HepG2 (cell line): Measurements from ENCODE around the gene MIF4GD. TPM values are rescaled to one million over a fixed set of nuclear protein-coding genes. Genes with fewer than 3 reads are reported as not detected.

Source experiments
- GATAD2A ChIP-seq: IDR thresholded peaks from 2 replicates; pipeline ENCODE4 v1.6.1; 2016
- MATR3 ChIP-seq: sonication (generic); formaldehyde crosslinking; IDR thresholded peaks from 2 replicates; pipeline ENCODE4 v1.4.0; 2020; ENCODE audit warnings: missing genetic modification reagents
- MZF1 ChIP-seq: sonication (generic); formaldehyde crosslinking; IDR thresholded peaks from 2 replicates; pipeline ENCODE4 v1.8.1; 2023; ENCODE audit warnings: mild to moderate bottlenecking, missing genetic modification reagents, borderline replicate concordance
- NKX3-1 ChIP-seq: sonication (generic); formaldehyde crosslinking; IDR thresholded peaks from 2 replicates; pipeline ENCODE4 v1.5.0; 2020; ENCODE audit warnings: missing genetic modification reagents
- NR2C2 ChIP-seq: sonication (generic); formaldehyde crosslinking; IDR thresholded peaks from 2 replicates; pipeline ENCODE4 v1.4.0; 2020; ENCODE audit warnings: missing genetic modification reagents, mild to moderate bottlenecking, moderate library complexity, borderline replicate concordance
- REPIN1 ChIP-seq: sonication (generic); formaldehyde crosslinking; IDR thresholded peaks from 2 replicates; pipeline ENCODE4 v1.8.0; 2022; ENCODE audit warnings: missing genetic modification reagents, low read depth, mild to moderate bottlenecking, borderline replicate concordance
- TBL1XR1 ChIP-seq: fragments of 150-350 bp; IDR thresholded peaks from 2 replicates; pipeline ENCODE4 v1.6.1; 2014; ENCODE audit warnings: borderline replicate concordance, low read length; ENCODE audit not compliant: partially characterized antibody
- TOE1 ChIP-seq: sonication (generic); formaldehyde crosslinking; IDR thresholded peaks from 2 replicates; pipeline ENCODE4 v1.4.0; 2020; ENCODE audit warnings: mild to moderate bottlenecking, missing genetic modification reagents
- ZNF17 ChIP-seq: sonication (generic); formaldehyde crosslinking; IDR thresholded peaks from 2 replicates; pipeline ENCODE4 v1.5.0; 2020; ENCODE audit warnings: mild to moderate bottlenecking, missing genetic modification reagents
- ZNF232 ChIP-seq: sonication (generic); formaldehyde crosslinking; IDR thresholded peaks from 2 replicates; pipeline ENCODE4 v1.4.0; 2020; ENCODE audit warnings: missing genetic modification reagents, borderline replicate concordance
- ZNF234 ChIP-seq: sonication (generic); formaldehyde crosslinking; conservative IDR thresholded peaks from 2 replicates; pipeline ENCODE4 v1.5.1; 2020; ENCODE audit warnings: mild to moderate bottlenecking, missing genetic modification reagents
- ZNF496 ChIP-seq: sonication (generic); formaldehyde crosslinking; IDR thresholded peaks from 2 replicates; pipeline ENCODE4 v1.8.1; 2023; ENCODE audit warnings: mild to moderate bottlenecking, moderate library complexity, missing genetic modification reagents; ENCODE audit not compliant: insufficient replicate concordance
- ZNF557 ChIP-seq: sonication (generic); formaldehyde crosslinking; IDR thresholded peaks from 2 replicates; pipeline ENCODE4 v1.4.0; 2020; ENCODE audit warnings: missing genetic modification reagents
- ZNF567 ChIP-seq: sonication (generic); formaldehyde crosslinking; IDR thresholded peaks from 2 replicates; pipeline ENCODE4 v1.8.1; 2023; ENCODE audit warnings: mild to moderate bottlenecking, missing genetic modification reagents, borderline replicate concordance
- ZNF891 ChIP-seq: sonication (generic); formaldehyde crosslinking; IDR thresholded peaks from 2 replicates; pipeline ENCODE4 v1.5.0; 2020; ENCODE audit warnings: mild to moderate bottlenecking, missing genetic modification reagents
- polyA plus RNA-seq, 8 experiments: library from polyadenylated mRNA; depleted of rRNA in 3 of 8; stranded (reverse) in 7 of 8; unstranded in 1 of 8; fragments of >200 nt; fragmentation: Illumina TruSeq in 4 of 8; extraction: Trizol in 4 of 8; gene quantifications; 2 replicates each; pipeline versions ENCODE4 v1.2.1 to v1.2.3, GENCODE V29; 2011 to 2016; ENCODE audit warnings: low read depth in 4 of 8, missing spikeins in 1 of 8, mixed read lengths in 1 of 8; ENCODE audit not compliant: insufficient read depth in 1 of 8
- total RNA-seq, 5 experiments: library from RNA; depleted of rRNA; stranded (reverse); fragments of >200 nt; fragmentation: Illumina TruSeq; extraction: Trizol; gene quantifications; 2 replicates each; pipeline ENCODE4 v1.2.3, GENCODE V29; 2016; ENCODE audit warnings: low read depth in 1 of 5
- TF ChIP-seq, protein P1 (sequence below): sonication (generic); formaldehyde crosslinking; IDR thresholded peaks from 2 replicates; pipeline ENCODE4 v1.5.0; 2020; ENCODE audit warnings: mild to moderate bottlenecking, missing genetic modification reagents, borderline replicate concordance
- TF ChIP-seq, protein P2 (sequence below): IDR thresholded peaks from 2 replicates; pipeline ENCODE4 v1.6.1; 2016; ENCODE audit warnings: low read depth

Gene MIF4GD
- total and polyA plus RNA-seq, 2 of the 13 experiments (the other 11 are each of a cell fraction or from before 2014, with no cell fraction given), result 14.0 to 28.0 TPM

DNA sequence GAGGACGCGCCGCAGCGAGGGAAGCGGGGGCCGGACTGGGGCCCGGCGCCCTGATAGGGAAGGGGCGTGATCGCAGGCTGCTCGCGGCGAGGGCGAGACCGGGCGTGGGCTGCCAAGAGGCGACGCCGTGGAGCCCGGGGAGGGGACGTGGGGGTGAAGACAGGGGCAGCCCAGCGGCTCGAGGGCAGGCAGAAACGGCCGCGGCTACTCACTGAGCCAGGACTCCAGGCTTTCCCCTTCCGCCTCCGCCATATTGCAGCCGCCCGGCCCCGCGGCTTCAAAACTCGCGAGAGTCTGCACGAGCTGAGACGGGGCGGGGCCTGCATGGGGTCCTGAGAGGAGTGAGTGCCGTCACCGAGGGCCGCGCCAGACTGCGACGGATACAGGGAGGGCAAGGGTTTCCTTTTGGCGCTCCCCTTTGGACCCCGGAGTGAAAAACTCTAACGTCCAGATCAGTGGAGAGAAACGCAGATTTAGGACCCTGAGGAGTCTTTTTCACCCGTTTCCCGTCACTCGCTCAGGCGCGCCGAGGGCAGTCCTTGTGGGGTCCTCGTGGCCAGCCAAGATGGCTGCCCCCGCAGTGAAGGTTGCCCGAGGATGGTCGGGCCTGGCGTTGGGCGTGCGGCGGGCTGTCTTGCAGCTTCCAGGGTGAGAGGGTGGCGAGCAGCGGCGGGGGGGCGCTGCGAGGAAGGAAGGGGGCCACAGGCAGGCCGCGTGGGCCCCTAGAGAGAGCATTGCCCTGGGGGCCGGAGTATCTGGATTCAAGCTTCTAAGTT, 9.5 kb downstream of the MIF4GD start, which contains the start of the genes GGA3 and MRPS7 (continued):
- TF ChIP-seq, protein P1, sequence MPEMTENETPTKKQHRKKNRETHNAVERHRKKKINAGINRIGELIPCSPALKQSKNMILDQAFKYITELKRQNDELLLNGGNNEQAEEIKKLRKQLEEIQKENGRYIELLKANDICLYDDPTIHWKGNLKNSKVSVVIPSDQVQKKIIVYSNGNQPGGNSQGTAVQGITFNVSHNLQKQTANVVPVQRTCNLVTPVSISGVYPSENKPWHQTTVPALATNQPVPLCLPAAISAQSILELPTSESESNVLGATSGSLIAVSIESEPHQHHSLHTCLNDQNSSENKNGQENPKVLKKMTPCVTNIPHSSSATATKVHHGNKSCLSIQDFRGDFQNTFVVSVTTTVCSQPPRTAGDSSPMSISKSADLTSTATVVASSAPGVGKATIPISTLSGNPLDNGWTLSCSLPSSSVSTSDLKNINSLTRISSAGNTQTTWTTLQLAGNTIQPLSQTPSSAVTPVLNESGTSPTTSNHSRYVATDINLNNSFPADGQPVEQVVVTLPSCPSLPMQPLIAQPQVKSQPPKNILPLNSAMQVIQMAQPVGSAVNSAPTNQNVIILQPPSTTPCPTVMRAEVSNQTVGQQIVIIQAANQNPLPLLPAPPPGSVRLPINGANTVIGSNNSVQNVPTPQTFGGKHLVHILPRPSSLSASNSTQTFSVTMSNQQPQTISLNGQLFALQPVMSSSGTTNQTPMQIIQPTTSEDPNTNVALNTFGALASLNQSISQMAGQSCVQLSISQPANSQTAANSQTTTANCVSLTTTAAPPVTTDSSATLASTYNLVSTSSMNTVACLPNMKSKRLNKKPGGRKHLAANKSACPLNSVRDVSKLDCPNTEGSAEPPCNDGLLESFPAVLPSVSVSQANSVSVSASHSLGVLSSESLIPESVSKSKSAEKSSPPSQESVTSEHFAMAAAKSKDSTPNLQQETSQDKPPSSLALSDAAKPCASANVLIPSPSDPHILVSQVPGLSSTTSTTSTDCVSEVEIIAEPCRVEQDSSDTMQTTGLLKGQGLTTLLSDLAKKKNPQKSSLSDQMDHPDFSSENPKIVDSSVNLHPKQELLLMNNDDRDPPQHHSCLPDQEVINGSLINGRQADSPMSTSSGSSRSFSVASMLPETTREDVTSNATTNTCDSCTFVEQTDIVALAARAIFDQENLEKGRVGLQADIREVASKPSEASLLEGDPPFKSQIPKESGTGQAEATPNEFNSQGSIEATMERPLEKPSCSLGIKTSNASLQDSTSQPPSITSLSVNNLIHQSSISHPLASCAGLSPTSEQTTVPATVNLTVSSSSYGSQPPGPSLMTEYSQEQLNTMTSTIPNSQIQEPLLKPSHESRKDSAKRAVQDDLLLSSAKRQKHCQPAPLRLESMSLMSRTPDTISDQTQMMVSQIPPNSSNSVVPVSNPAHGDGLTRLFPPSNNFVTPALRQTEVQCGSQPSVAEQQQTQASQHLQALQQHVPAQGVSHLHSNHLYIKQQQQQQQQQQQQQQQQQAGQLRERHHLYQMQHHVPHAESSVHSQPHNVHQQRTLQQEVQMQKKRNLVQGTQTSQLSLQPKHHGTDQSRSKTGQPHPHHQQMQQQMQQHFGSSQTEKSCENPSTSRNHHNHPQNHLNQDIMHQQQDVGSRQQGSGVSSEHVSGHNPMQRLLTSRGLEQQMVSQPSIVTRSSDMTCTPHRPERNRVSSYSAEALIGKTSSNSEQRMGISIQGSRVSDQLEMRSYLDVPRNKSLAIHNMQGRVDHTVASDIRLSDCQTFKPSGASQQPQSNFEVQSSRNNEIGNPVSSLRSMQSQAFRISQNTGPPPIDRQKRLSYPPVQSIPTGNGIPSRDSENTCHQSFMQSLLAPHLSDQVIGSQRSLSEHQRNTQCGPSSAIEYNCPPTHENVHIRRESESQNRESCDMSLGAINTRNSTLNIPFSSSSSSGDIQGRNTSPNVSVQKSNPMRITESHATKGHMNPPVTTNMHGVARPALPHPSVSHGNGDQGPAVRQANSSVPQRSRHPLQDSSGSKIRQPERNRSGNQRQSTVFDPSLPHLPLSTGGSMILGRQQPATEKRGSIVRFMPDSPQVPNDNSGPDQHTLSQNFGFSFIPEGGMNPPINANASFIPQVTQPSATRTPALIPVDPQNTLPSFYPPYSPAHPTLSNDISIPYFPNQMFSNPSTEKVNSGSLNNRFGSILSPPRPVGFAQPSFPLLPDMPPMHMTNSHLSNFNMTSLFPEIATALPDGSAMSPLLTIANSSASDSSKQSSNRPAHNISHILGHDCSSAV (CRISPR knock-in tag), result 0 out of 2 replicates have a peak, but pooled peaks have one; percentile 43
- TF ChIP-seq MATR3 (CRISPR knock-in tag) (no peak), NR2C2 (peak; percentile 69), ZNF496 (CRISPR knock-in tag) (no peak), TBL1XR1 (no peak), REPIN1 (CRISPR knock-in tag) (peak; percentile 96), TOE1 (CRISPR knock-in tag) (0 out of 2 replicates have a peak, but pooled peaks have one; percentile 55), MZF1 (CRISPR knock-in tag) (no peak), ZNF17 (CRISPR knock-in tag) (no peak), ZNF234 (CRISPR knock-in tag) (peak; percentile 60; the same call in 1 of the 2 replicates), ZNF232 (0 out of 2 replicates have a peak, but pooled peaks have one; percentile 73), ZNF557 (CRISPR knock-in tag) (no peak), ZNF891 (CRISPR knock-in tag) (peak; percentile 72; the same call in 1 of the 2 replicates), ZNF567 (CRISPR knock-in tag) (no peak; the same call in 1 of the 2 replicates), NKX3-1 (CRISPR knock-in tag) (peak; percentile 63; the same call in 1 of the 2 replicates), GATAD2A (CRISPR knock-in tag) (no peak; the same call in none of the 2 replicates)
- TF ChIP-seq, protein P2, sequence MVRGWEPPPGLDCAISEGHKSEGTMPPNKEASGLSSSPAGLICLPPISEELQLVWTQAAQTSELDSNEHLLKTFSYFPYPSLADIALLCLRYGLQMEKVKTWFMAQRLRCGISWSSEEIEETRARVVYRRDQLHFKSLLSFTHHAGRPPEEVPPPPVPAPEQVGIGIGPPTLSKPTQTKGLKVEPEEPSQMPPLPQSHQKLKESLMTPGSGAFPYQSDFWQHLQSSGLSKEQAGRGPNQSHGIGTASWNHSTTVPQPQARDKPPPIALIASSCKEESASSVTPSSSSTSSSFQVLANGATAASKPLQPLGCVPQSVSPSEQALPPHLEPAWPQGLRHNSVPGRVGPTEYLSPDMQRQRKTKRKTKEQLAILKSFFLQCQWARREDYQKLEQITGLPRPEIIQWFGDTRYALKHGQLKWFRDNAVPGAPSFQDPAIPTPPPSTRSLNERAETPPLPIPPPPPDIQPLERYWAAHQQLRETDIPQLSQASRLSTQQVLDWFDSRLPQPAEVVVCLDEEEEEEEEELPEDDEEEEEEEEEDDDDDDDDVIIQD (CRISPR knock-in tag), result no peak; the same call in 1 of the 2 replicates
